A549 treated with AZD2906 at 1 μM for 4 hours (cell line): ENCODE results near the gene DRAM2. TPM values are rescaled to one million over a fixed set of nuclear protein-coding genes. Genes with fewer than 3 reads are reported as not detected.

Experiments
- total RNA-seq: library from RNA; stranded (reverse); fragments of 200-300 nt; extraction: Qiagen RNA extraction; gene quantifications from 5 replicates; pipeline ENCODE4 v1.2.3, GENCODE V29; 2022

Gene DRAM2
- 17.7 to 20.4 TPM (median 19.1 TPM) in 5 replicates for total RNA-seq

DNA sequence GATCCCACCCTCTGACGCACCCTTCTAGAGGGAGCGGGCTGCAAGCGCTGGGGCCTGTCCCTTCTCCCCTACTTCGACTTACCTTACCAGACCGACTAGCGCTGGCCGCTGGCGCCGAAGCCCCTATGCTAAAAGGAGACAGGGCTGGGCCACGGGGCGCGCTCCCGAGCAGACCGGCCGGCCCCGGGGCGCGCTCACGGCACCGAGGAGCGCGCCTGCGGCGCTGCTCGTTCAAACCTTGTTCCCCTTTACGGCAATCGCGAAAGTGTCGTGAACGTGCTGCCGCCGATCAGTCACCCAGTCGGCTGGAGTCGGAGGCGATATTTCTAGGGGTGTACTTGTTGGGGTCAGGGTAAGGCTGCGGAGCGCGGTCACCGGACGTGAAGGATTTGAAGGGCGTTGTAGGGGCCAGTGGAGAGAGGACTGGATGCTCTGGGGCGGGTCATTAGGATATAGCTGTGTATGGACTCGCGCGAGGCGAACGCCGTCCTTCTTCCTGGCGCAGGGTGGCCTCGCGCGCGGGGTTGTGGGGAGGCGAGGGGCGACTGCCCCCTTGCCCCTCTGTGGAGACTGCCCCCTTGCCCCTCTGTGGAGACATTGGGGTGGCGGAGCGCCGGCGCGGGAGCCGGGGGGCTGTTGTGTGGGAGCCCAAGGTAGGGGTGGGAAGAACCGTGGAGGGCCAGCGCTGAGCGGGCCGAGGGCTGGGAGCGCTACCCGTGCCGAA lies at the start of gene DRAM2, which contains the start of gene CEPT1:
Gene DRAM2 (minus strand): TSS at position 138 of the 724 bp plus-strand sequence. CDS start 8,539 bp downstream, outside the sequence.
Gene CEPT1 (plus strand): TSS at position 268 of the 724 bp plus-strand sequence. CDS start 7,492 bp downstream, outside the sequence.

Other genes with a start within 250 kb of the DRAM2 start
- 16.0 to 21.8 TPM (median 17.1 TPM) in 5 replicates for gene LRIF1, start 176.2 kb downstream of the DRAM2 start, total RNA-seq
- 10.7 to 12.6 TPM (median 11.7 TPM) in 5 replicates for gene CEPT1, start 130 bp upstream of the DRAM2 start, total RNA-seq
- gene DENND2D, start 60.6 kb upstream of the DRAM2 start, total RNA-seq = 0.93 to 1.4 TPM (median 1.3 TPM) in 5 replicates
- 0.13 to 0.53 TPM (median 0.39 TPM) in 5 replicates for gene CHI3L2, start 87.6 kb upstream of the DRAM2 start, total RNA-seq
- gene CHIA, start 150.8 kb upstream of the DRAM2 start, total RNA-seq = not detected in 5 replicates